Dedifferentiated amniotic fluid mesenchymal stem cell (primary cell): ENCODE data around the gene ANKFN1.
"Not testable (repeated sequence)": the region's sequence is repeated elsewhere in the genome, so short reads cannot be mapped to it uniquely, and the experiment has no call there.

Source experiments
- DNase-seq: peaks from one replicate; pipeline ENCODE4 v3.0.0-alpha.2; 2016; ENCODE audit errors: extremely low spot score

ANKFN1 gene

DNA sequence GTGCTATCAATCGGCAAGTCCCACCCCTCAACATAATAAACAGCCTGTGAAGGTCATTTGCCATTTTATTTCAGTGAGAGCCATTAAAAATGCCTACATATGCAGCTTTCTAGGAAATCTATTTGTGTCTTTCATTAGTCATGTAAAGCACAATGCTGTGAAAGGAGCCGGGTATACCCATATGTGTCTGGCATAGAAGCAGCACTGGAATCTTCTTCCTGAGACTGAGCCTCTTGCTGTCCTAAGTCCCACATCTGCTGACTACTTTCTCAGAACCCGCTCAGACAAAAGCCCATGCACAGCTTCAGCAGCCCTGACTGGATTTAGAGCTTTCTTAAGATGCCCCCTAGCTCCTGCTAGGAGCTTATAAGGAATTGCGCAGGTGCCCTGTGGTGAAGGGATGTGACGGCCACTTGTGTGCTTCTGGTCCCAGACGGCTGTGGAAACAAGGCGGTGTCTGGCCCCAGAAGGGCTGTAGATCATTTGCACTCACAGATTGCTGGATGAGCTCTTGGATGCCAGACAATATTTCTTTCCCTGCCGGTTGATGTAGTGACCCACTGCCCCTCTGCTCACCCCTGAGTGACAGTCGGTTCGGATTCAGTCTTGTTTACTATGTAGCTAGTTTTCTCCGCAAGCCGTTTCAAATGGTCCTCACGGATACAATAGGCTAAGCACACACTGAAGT, 172.2 kb downstream of the ANKFN1 start:
- DNase-seq: no peak

DNA sequence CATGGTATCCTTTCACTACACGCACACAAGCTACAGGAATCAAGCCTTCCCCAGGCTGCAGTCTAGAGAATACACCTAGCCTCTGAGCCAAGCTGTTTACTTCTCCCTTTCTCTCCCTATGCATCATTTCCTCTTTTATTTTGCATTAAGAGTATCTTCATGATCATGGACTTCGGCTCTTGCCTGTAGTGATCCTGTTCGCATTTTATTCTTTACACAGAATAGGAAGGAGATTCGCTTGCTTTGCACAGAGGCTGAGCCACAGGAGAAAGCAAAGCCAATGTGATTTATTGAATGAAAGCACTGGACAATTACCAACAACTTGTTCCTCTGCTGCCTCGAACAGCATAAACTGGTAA, 172.7 kb downstream of the ANKFN1 start:
- DNase-seq: no peak

DNA sequence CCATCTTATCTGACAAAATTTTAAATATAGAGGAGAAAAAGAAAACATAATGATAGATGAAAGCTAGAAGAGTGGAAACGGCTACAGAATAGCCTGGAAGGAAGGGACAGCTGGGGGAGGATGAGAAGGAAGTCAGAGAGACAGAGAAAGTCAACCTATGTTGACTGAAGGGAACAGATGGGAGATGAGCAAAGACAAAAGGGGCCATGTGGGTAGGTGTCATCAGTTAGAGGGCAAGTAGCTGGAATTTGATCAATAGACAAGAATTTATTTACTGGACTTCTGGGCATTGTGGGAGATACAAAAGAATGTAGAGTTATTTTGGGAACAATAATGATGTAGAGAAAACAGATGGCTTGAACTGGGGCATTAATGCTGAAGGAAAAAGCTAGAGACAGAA, 194.4 kb downstream of the ANKFN1 start:
- no peak for DNase-seq

DNA sequence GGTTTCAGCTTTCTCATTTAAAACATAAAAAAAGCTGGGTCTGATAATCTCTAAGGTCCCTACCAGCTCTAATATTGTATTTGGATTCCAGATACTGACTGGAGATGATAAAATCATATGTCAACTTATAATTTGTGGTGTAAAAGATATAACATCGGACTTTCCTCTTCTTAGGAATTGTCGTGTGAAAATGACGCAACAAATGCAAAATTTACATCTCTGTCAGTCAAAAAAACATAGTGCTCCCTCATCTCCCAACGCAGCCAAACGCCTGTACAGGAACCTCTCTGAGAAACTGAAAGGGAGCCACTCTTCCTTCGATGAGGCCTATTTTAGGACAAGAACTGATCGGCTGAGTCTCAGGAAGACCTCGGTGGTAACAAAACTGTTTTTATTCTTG, 197.3 kb downstream of the ANKFN1 start:
- DNase-seq: no peak

DNA sequence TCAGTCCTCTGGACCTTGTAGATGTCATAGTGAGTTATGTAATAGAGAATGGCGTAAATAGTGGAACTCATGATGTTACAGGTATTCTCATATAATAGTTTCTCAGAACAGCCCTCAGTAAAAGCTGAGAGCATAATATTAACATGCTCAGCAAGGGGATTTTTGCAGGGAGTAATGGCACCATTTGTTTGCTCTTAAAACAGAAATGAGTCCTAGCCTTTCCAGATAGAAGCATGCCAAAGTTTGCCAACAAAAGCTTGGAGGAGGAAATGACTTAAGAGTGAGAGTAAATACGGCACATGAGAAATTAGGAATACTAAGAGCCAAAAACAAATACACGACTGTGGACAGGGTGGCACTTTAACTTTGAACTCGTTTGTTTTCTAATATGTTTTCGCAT, 198.4 kb downstream of the ANKFN1 start:
- DNase-seq: no peak

DNA sequence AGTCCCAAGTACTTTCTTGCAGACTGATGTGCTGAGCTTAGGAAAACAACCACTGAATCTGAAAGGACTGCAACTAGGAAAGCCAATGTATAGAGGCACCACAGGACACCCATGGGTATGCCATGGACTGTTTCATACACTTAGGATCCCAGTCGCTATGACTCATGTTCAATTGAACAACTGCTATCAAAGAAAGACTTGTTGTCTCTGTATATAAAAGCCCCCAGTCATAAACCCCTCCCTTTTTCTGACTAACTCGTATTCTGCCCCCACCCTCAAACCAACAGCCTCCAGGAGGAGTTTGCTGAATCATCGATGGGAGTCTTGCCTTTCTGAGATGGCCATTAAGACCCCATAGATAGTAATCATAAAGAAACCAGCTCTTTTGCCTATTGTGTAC, 205.4 kb downstream of the ANKFN1 start:
- DNase-seq: no peak

DNA sequence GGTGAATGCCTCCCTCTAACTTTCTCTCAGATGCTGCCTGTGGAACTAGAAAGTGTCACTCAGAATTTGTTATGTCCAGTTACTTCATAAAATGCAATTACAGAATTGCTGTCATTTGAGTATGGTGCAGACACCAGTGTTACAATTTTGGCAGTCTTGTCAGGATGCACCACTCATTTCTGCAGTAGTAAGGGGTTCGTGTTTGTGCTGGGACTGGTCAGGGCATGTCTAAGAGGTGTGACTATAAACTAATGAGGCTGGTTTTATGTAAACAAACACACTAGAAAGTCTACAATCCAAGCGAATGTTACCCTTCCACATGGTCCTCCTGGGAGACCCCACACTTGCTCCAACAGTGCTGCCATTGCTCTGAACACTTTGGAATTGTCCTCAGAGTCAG, 206.2 kb downstream of the ANKFN1 start:
- no peak for DNase-seq

DNA sequence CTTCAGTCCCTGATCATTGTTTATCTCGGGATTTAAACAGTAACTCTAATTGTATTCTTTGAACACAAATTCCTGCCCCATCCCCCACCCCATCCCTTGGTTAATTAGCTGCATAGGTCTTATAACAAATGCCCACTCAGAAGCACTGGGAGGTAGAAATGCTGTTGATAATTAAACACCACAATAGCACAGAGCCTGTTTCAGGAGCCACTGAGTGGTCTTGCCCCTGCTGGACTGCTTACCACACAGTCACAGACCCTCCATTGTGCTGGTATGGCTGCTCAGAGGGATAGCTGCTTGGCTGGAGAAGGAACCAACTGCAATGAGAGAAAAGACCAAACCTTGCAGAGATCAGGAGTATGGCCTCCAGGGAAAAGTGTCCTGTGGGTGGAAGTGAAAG, 214.1 kb downstream of the ANKFN1 start:
- DNase-seq: no peak

DNA sequence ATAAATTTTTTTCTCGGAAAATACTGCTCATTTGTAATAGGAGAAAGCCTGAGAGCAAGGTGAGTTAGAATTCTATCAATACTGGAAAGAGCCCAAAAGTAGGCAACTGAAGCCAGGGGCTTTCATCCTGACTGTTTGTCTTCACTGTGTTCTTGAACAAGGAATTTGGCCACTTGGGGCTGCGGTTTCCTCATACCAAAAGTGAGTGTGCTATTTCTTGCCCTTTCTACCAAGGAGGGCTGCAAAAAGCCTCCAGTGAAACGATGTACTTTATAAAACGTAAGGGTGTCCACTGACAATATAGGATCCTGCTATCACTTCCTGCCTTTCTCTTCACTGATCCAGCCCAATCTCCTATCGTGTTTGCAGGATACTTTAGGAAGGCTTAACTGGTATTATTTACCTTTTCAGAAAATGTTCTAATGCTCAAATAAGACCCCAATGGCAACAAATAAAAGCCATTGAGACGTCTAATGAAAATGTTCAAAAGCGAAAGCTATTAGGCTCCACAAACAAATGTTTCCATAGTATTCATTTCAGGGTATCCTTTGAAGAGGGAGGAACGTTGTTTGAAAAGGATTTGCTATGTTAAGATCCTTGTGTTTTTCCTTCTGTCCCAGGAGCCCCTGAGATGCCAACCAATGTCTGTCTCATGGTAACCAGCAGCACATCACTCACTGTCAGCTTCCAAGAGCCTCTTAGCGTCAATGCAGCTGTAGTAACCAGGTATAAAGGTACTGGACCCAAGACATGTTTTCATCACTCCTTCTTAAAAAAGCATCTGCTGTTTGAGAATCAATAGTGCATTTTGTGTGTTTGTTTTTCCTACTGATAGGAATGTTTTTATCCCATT, 220.9 kb downstream of the ANKFN1 start:
- no peak for DNase-seq

DNA sequence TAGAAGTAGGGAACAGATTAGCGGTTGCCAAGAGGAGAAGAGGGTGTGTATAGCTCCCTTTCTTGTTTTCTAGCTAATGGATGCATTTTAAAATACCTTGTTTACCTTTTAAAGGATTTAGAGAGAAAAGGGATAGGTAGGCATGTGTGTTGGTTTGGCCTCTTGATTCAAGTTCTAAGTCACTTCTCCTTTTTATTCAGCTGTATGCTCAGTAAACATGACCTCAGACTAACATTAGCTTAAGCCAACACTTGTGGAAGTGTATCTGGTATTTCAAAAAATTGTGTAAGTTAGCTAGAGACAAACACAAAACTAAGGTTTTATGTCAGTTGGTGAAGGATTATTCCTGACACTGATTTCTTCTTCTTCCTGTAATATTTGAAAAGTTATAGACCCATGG, 236.1 kb downstream of the ANKFN1 start:
- no peak for DNase-seq

DNA sequence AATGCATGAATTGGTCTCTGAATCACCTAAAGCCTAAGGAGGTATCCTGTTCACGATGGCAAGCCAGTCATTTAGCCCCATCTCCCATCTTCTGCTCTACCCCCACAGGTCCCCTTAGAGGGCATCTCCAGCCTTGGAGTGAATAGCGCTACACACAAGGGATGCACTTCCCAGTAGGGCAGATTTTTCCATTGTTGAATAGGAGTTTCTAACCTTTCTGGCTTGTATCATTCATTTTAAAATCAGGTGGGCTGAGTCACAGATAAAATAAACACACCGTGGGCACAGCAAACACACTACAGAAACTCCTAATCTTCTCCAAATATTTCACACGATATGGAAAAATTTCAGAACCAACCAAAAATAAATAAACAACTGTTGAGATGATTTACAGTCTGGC, 239.0 kb downstream of the ANKFN1 start:
- no peak for DNase-seq

DNA sequence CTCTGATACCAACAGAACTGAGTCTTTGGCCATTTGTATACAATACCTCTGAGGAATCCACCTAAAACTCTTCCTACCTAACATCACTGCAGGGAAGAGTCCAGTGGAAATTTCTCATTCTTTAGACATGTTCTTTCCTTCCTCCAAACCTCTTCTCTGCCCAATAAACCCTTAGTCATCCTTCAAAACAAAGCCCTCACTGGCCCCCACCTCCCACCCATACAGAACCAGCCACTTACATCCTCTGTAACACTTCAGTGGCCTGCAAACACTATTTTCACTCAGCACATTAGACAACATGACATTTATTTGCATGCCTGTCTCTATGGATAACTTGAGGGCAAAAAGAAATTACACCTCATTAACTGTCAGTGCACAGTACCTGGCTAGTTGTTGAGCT, 239.9 kb downstream of the ANKFN1 start:
- DNase-seq: no peak

DNA sequence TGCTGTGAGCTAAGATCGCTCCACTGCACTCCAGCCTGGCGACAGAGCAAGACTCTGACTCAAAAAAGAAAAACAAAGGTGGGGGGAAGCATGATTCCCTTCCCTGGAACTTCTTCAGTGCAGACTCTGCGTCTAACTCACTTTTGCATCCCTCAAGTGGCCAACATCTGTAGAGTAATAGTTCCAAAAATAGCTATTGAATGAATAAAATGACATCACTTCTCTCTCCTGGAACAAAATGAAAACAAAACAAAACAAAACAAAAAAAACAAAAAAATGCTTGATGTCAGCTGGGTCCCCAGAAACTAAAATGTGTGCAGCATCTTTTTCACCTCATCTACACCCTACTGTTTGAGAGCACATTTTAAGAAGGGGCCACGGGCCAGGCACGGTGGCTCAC, 242.5 kb downstream of the ANKFN1 start:
- DNase-seq: no peak

DNA sequence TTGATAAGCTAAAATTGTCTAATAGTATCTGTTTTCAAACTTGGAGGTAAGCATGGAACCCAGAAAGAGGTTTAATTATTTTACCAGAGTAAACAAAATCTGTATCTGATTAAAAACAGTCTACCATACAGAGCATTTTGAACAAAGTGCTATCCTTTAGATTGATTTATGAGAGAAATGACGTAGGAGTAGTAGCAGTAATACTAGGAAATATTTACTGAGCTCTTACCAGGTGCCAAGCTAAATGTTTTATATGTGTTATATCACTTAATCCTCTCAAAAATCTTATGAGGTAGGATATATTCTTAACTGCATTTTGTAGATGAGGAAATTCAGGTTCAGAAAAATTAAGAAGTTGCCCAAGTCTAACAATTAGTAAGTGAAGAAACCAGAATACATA, 253.8 kb downstream of the ANKFN1 start:
- no peak for DNase-seq

DNA sequence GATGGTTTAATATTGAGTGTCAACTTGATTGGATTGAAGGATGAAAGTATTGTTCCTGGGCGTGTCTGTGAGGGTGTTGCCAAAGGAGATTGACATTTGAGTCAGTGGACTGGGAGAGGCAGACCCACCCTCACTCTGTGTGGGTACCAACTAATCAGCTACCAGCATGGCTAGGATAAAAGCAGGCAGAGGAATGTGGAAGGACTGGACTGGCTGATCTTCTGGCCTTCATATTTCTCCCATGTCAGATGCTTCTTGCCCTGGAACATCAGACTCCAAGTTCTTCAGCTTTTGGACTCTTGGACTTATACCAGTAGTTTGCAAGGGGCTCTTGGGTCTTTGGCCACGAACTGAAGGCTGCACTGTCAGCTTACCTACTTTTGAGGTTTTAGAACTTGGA, 259.1 kb downstream of the ANKFN1 start:
- DNase-seq: not testable (repeated sequence)

DNA sequence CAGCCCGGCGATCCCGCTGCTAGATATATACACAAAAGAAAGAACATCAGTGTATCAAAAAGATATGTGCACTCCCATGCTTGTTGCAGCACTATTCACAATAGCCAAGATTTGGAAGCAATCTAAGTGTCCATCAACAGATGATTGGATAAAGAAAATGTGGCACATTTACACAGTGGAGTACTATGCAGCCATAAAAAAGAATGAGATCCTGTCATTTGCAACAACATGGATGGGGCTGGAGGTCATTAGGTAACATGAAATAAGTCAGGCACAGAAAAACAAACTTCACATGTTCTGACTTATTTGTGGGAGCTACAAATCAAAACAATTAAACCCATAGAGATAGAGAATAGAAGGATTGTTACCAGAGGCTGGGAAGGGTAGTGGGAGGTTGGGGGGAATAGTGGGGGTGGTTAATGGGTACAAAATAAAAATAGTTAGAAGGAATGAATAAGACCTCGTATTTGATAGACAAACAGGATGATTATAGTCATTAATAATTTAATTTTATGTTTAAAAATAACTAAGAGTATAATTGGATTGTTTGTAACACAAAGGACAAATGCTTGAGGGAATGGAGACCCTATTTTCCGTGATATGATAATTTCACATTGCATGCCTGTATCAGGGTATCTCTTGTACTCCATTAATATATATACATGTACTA, 263.5 kb downstream of the ANKFN1 start:
- DNase-seq: no peak

DNA sequence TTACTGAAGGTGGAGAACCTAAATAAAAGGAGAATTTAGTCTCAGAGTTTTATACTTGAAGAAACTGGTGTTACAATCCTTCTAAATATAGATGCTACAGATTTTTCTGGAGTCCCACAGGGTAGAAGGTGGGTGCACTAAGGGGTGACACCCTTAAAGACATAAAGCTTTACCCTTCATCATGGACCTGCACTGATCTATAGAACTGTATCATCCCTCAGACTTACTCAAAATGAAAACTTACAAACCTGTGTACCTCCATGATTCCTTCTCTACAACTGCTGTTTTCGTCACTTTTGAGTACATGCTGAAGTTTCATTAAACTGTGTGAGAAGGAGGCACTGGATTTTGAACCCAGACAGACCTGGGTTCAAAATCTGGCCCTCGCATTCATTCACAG, 270.7 kb downstream of the ANKFN1 start:
- no peak for DNase-seq

DNA sequence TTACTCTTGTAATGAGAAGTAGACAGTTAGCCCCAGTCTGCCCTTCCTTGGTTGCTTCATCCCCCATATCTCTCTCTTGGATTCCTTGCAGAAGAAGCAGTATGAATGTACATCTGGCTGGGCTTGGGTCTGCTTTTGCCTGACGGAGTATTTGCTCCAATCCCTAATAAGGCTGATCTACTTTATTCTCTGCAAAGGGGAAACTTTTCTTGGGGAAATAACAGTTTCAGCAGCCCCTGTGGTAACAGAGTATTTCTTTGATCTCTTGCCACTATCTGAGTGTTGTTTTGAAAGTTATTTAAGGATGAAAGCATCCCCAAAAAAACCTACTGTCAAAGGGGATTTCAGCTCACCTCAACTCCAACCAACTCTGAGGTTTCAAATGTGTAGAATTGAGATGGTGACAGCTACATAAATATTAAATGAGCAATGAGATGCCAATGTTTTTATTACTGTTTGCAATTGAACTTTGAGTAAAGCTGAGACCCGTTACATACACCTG, 271.3 kb downstream of the ANKFN1 start:
- no peak for DNase-seq

DNA sequence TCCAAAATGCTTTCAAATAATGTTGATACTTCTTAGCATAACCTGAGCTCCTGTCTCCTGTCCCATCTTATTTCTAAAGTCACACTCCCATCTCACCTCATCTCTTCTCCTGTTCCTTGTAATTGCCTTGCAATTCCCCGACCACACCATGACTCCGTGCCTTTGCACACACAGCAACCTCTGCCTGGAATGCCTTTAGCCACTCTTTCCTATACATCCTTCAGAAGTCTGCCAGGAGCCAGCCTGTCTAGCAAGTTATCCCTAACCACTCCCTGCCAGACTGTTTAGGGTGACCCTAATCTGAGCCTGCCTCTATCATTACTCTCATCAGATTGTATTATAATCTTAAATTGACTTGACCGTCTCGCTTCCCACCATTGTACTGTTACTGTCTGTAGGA, 272.2 kb downstream of the ANKFN1 start:
- DNase-seq: no peak

DNA sequence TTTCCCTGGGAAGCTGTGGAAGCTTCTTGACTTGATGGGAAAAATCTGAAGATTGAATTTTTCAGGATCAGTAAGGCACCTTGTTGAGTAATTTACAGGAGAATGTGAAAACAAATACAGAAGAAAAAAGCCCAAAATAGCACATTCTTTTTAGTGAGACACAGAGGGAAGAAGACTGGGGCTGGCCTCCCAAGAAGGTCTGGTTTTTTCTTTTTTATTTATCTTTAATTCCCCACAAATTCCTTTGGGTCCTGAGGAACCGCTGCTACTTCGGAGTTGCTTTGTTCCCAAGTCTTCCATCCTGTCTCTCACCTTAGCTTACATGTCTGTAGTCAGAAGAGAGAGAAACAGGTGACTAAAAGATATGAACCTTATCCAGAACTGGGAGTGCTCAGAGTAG, 273.6 kb downstream of the ANKFN1 start:
- DNase-seq: no peak

DNA sequence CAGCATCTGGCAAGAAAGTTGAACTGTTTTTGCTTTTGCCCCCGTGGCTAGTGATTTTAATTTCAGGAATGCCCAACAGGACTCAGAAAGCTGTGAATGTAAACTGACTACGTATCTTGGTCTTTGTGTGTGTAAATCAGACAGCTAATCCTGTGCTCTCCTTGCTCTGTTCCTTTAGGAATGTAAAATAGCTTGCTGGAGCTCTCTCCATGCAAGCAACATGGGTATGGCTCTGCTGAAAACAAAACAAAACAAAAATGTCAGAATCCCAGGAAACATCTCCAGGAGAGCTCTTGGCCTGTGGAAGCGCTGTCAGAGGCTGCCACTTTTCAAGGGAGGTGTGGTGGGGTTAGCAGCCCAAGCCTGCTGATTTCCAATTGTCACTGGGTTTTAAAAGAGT, 278.5 kb downstream of the ANKFN1 start:
- DNase-seq: no peak

DNA sequence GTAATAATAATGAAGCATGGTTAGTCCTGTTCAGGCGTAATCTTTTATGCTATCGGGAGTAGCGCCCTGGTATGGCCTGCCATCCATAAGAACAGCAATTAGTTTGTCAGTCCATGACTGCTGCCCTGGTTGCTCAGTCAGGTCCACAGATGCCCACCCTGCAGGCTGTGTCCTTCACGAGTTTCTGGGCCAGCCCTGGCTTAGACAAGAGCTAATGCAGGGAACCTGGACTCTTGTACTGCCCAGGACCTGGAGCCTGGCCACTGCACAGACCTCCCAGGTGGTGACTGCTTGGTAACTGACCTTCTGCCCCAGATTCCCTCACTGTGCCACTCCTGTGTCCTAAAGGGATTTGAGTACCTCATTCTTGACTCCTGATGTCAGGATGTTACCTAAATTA, 279.2 kb downstream of the ANKFN1 start:
- no peak for DNase-seq

DNA sequence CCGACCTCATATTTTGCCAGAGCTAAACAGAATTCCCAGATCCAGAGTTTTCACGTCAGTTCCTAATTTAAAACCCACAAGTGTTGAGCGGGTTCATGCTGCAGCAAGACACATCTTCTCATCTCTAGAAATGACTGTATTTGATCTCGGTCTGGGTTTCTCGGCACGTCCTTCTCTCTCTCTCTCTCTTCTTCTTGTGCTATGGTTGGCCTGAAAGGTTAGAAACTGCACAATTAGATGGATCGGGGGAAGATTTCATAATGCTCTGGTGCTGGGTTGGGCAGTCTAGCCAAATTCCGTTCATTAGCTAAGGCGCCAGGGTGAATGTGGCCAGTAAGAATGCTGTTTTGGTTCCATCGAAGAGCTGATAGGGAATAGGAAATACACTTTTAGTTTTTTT, 281.3 kb downstream of the ANKFN1 start:
- DNase-seq: no peak
